Endothelial cell of umbilical vein (primary cell): ENCODE measurements around the gene XRCC6. TPM values are rescaled to one million over a fixed set of nuclear protein-coding genes. Genes with fewer than 3 reads are reported as not detected.

Experiments
- BruUV-seq: library from RNA; stranded (reverse); fragments of 400-500 nt; replicated peaks from 2 replicates; lab custom pipeline; 2021; lab: Mats Ljungman, UMichigan
- CTCF ChIA-PET: fragments of 300-600, 350-600 bp; sonication (Branson Sonifier 250); formaldehyde crosslinking; loops from one replicate; lab custom pipeline; 2021; ENCODE audit warnings: antibody characterized with exemption, inconsistent platforms; lab: Charles Lee
- POLR2A ChIA-PET: fragments of 300-600, 350-600 bp; sonication (Branson Sonifier 250); formaldehyde crosslinking; loops from one replicate; lab custom pipeline; 2021; ENCODE audit warnings: antibody characterized with exemption, inconsistent platforms; lab: Charles Lee
- DNase-seq: peaks from one replicate; pipeline ENCODE4 v3.0.0-alpha.2; 2011; ENCODE audit warnings: low read depth, low spot score
- FAIRE-seq: peaks from 2 replicates; lab custom pipeline; 2011; peaks lifted over from hg19 to GRCh38; lab: Jason Lieb, UNC
- H2AFZ ChIP-seq: 2 replicates; pipeline ENCODE4 v1.6.0; 2012; ENCODE audit warnings: low read depth, low read length, control low read depth, inconsistent platforms
- H3K27ac ChIP-seq: 2 replicates; pipeline ENCODE4 v1.5.1; 2011; ENCODE audit warnings: low read depth, mild to moderate bottlenecking, control low read depth, low read length, moderate library complexity; ENCODE audit not compliant: insufficient read depth
- H3K27me3 ChIP-seq, 2 experiments: 2 replicates each; pipeline versions ENCODE4 v1.6.0 to v1.6.1; 2011; ENCODE audit warnings: low read length in 2 of 2, mixed read lengths in 1 of 2; ENCODE audit not compliant: control insufficient read depth in 2 of 2, insufficient read depth in 2 of 2
- H3K36me3 ChIP-seq, 2 experiments: 2 replicates in 1 of 2; 3 replicates in 1 of 2; pipeline ENCODE4 v1.5.1; 2011; ENCODE audit warnings: low read length in 2 of 2, mild to moderate bottlenecking in 1 of 2, moderate library complexity in 1 of 2; ENCODE audit not compliant: control insufficient read depth in 2 of 2, insufficient read depth in 2 of 2; ENCODE audit errors: extremely low read depth in 1 of 2
- H3K4me1 ChIP-seq: 3 replicates; pipeline ENCODE4 v1.5.1; 2011; ENCODE audit warnings: mild to moderate bottlenecking, low read length; ENCODE audit not compliant: control insufficient read depth, insufficient read depth; ENCODE audit errors: extremely low read depth
- H3K4me2 ChIP-seq: 2 replicates; pipeline ENCODE4 v1.6.1; 2011; ENCODE audit warnings: low read length, control low read depth, mixed read lengths; ENCODE audit not compliant: insufficient read depth
- H3K4me3 ChIP-seq, 3 experiments: fragments of 200-600 bp in 1 of 3; sonication (generic), shearing (Covaris generic) in 1 of 3; replicated peaks in 1 of 3; 2 replicates each; pipeline ENCODE4 v1.5.1; 2011 to 2016; ENCODE audit warnings: control low read depth in 3 of 3, low read length in 3 of 3, mild to moderate bottlenecking in 2 of 3, inconsistent platforms in 1 of 3, low read depth in 1 of 3, moderate library complexity in 1 of 3; ENCODE audit not compliant: insufficient read depth in 1 of 3
- H3K79me2 ChIP-seq: 2 replicates; pipeline ENCODE4 v1.6.0; 2012; ENCODE audit warnings: low read length, inconsistent platforms; ENCODE audit not compliant: control insufficient read depth, insufficient read depth
- H3K9ac ChIP-seq: replicated peaks from 2 replicates; pipeline ENCODE3; 2011; ENCODE audit warnings: low read length, control low read depth; ENCODE audit not compliant: insufficient read depth; ENCODE audit errors: extremely low read depth
- H3K9me1 ChIP-seq: replicated peaks from 3 replicates; pipeline ENCODE4 v1.6.0; 2011; ENCODE audit warnings: mild to moderate bottlenecking, low read length; ENCODE audit not compliant: control insufficient read depth, insufficient read depth; ENCODE audit errors: extremely low read depth
- H3K9me3 ChIP-seq: replicated peaks from 2 replicates; pipeline ENCODE4 v1.5.1; 2012; ENCODE audit warnings: low read length, inconsistent platforms; ENCODE audit not compliant: control insufficient read depth, insufficient read depth
- H4K20me1 ChIP-seq: replicated peaks from 2 replicates; pipeline ENCODE3; 2011; ENCODE audit warnings: mild to moderate bottlenecking, low read length; ENCODE audit not compliant: control insufficient read depth, insufficient read depth; ENCODE audit errors: extremely low read depth
- EZH2 ChIP-seq: IDR thresholded peaks from 2 replicates; pipeline ENCODE4 v1.6.1; 2012; ENCODE audit warnings: borderline replicate concordance, low read depth, mild to moderate bottlenecking, moderate library complexity, low read length, inconsistent platforms; ENCODE audit not compliant: severe bottlenecking
- FOS ChIP-seq: IDR thresholded peaks from 2 replicates; pipeline ENCODE4 v1.6.1; 2011; ENCODE audit warnings: mild to moderate bottlenecking, low read length, moderate library complexity, borderline replicate concordance; ENCODE audit not compliant: insufficient read depth
- GATA2 ChIP-seq: IDR thresholded peaks from 2 replicates; pipeline ENCODE4 v1.7.0; 2011; ENCODE audit warnings: low read depth, mild to moderate bottlenecking, moderate library complexity, mixed read lengths, low read length; ENCODE audit not compliant: insufficient read length, insufficient read depth
- JUN ChIP-seq: IDR thresholded peaks from 2 replicates; pipeline ENCODE4 v1.6.1; 2011; ENCODE audit warnings: borderline replicate concordance, low read depth; ENCODE audit not compliant: insufficient read length, insufficient read depth
- MYC ChIP-seq: IDR thresholded peaks from one replicate; pipeline ENCODE4 v1.6.1; 2011; ENCODE audit warnings: mild to moderate bottlenecking, low read depth, low read length
- POLR2A ChIP-seq: IDR thresholded peaks from 2 replicates; pipeline ENCODE4 v1.6.1; 2012; ENCODE audit warnings: low read depth, mild to moderate bottlenecking, control low read depth, low read length
- POLR2AphosphoS5 ChIP-seq: IDR thresholded peaks from 2 replicates; pipeline ENCODE4 v1.6.1; 2012; ENCODE audit warnings: low read depth, mild to moderate bottlenecking, control low read depth, low read length, moderate library complexity; ENCODE audit not compliant: insufficient read depth
- dilution Hi-C: fragments of 300-500 bp; cut with MboI; formaldehyde crosslinking; loops from one replicate; pipeline ENCODE4 v1.15.0; 2019; ENCODE audit warnings: low sequenced_read_pairs; ENCODE audit not compliant: extremely low pct_ligation_motif_present
- intact Hi-C: fragments of 100-400 bp; cut with micrococcal nuclease; formaldehyde crosslinking; loops from one replicate; pipeline ENCODE4 v1.10.0; 2022
- polyA plus RNA-seq, 4 experiments: library from polyadenylated mRNA; depleted of rRNA in 3 of 4; stranded (reverse) in 3 of 4; unstranded in 1 of 4; fragments of >200 nt; gene quantifications; 2 replicates each; pipeline versions ENCODE4 v1.2.1 to v1.2.3, GENCODE V29; 2011 to 2012; ENCODE audit warnings: missing spikeins in 1 of 4
- total RNA-seq: library from RNA; stranded (reverse); gene quantifications from 2 replicates; pipeline ENCODE4 v1.2.3, GENCODE V29; 2021
- TF ChIP-seq, protein P1 (sequence below): IDR thresholded peaks from 2 replicates; pipeline ENCODE4 v1.6.1; 2011; ENCODE audit not compliant: insufficient read depth, insufficient read length
- TF ChIP-seq, protein P2 (sequence below), 2 donors: IDR thresholded peaks; 1 replicate in 1 of 2; 2 replicates in 1 of 2; pipeline ENCODE4 v1.5.1; 2011; ENCODE audit warnings: low read length in 2 of 2, mild to moderate bottlenecking in 2 of 2, moderate library complexity in 2 of 2, control low read depth in 1 of 2, inconsistent platforms in 1 of 2, low read depth in 1 of 2; ENCODE audit not compliant: insufficient read depth in 1 of 2; ENCODE audit errors: extremely low read depth in 1 of 2

XRCC6 gene
- total and polyA plus RNA-seq, 2 donors (not counting 3 experiments of a cell fraction or from before 2014, with no cell fraction given) = 117 to 309 TPM

- H3K9ac ChIP-seq = no peak overlapping the region
- intact Hi-C loops = no loop called here
- peaks cover 28 to 44% of the 10 kb centered on the region in 2 experiments for H3K36me3 ChIP-seq
- H3K4me2 ChIP-seq = no peak overlapping the region
- no peak for FAIRE-seq
- no peaks in the 10 kb centered on the region for H3K27me3 ChIP-seq
- no peaks in the 10 kb centered on the region for H4K20me1 ChIP-seq
- TF ChIP-seq JUN (no peak), MYC (no peak), POLR2A (no peak), POLR2AphosphoS5 (no peak), FOS (no peak)
- no peak overlapping the region for H3K27ac ChIP-seq
- DNase-seq = no peak
- peaks cover 7% of the 10 kb centered on the region for H3K4me1 ChIP-seq
- no peak overlapping the region for H3K4me3 ChIP-seq
- no TSS peak for BruUV-seq
- CTCF ChIA-PET = interaction anchor here (1.0 to 1.5 kb wide), 3 partner anchors 10 to 16 kb away, joined by 3 to 10 read pairs (median 3); no protein-coding TSS in a partner anchor
- dilution Hi-C loops = no loop called here
- H3K9me3 ChIP-seq = no peaks in the 10 kb centered on the region
- peaks cover 17% of the 10 kb centered on the region for H3K79me2 ChIP-seq
- no peaks in the 10 kb centered on the region for H3K9me1 ChIP-seq
- no peak overlapping the region for H2AFZ ChIP-seq
- POLR2A ChIA-PET = interaction anchor here (0.9 kb wide), 1 partner anchor 30 kb away, joined by 6 read pairs; the partner anchor contains the start of genes DESI1 and XRCC6
These were observed 29.7 kb downstream of the XRCC6 start for GRCh38 chr22:41650821-41651220.

GRCh38 chr22:41654322-41654721, 33.2 kb downstream of the XRCC6 start:
- no TSS peak for BruUV-seq
- peaks cover 2% of the 10 kb centered on the region for H3K79me2 ChIP-seq

More at GRCh38 chr22:41654322-41654721, 33.2 kb downstream of the XRCC6 start:
- DNase-seq (no peak), FAIRE-seq (no peak)
- TF ChIP-seq FOS (no peak), JUN (no peak), GATA2 (no peak), POLR2AphosphoS5 (no peak), EZH2 (no peak), POLR2A (no peak), MYC (no peak)
- TF ChIP-seq, protein P1, sequence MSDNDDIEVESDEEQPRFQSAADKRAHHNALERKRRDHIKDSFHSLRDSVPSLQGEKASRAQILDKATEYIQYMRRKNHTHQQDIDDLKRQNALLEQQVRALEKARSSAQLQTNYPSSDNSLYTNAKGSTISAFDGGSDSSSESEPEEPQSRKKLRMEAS = no peak
- TF ChIP-seq, protein P2, sequence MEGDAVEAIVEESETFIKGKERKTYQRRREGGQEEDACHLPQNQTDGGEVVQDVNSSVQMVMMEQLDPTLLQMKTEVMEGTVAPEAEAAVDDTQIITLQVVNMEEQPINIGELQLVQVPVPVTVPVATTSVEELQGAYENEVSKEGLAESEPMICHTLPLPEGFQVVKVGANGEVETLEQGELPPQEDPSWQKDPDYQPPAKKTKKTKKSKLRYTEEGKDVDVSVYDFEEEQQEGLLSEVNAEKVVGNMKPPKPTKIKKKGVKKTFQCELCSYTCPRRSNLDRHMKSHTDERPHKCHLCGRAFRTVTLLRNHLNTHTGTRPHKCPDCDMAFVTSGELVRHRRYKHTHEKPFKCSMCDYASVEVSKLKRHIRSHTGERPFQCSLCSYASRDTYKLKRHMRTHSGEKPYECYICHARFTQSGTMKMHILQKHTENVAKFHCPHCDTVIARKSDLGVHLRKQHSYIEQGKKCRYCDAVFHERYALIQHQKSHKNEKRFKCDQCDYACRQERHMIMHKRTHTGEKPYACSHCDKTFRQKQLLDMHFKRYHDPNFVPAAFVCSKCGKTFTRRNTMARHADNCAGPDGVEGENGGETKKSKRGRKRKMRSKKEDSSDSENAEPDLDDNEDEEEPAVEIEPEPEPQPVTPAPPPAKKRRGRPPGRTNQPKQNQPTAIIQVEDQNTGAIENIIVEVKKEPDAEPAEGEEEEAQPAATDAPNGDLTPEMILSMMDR (IDR thresholded peaks at IDR 0.05; ENCODE audit: extremely low read depth in 1 of 2, insufficient read depth in 1 of 2, low read depth in 1 of 2, low read length in 2 of 2) = no peak
- Histone ChIP-seq H3K27ac (no peak overlapping the region), H3K4me3 (no peak overlapping the region), H3K27me3 (no peaks in the 10 kb centered on the region), H3K9me1 (no peaks in the 10 kb centered on the region), H2AFZ (no peak overlapping the region), H3K4me1 (no peaks in the 10 kb centered on the region), H3K36me3 (peaks cover 33 to 49% of the 10 kb centered on the region in 2 experiments), H4K20me1 (no peaks in the 10 kb centered on the region), H3K9me3 (no peaks in the 10 kb centered on the region), H3K4me2 (no peak overlapping the region), H3K9ac (no peak overlapping the region)
- intact Hi-C loops = no loop called here
- dilution Hi-C loops = no loop called here
- ChIA-PET CTCF (interaction anchor here (1.3 to 1.7 kb wide), 2 partner anchors 9 to 13 kb away, joined by 5 read pairs; no protein-coding TSS in a partner anchor), POLR2A (no interaction called here)
